ENCODE measurements around the gene PTH1R.

Gene PTH1R

DNA sequence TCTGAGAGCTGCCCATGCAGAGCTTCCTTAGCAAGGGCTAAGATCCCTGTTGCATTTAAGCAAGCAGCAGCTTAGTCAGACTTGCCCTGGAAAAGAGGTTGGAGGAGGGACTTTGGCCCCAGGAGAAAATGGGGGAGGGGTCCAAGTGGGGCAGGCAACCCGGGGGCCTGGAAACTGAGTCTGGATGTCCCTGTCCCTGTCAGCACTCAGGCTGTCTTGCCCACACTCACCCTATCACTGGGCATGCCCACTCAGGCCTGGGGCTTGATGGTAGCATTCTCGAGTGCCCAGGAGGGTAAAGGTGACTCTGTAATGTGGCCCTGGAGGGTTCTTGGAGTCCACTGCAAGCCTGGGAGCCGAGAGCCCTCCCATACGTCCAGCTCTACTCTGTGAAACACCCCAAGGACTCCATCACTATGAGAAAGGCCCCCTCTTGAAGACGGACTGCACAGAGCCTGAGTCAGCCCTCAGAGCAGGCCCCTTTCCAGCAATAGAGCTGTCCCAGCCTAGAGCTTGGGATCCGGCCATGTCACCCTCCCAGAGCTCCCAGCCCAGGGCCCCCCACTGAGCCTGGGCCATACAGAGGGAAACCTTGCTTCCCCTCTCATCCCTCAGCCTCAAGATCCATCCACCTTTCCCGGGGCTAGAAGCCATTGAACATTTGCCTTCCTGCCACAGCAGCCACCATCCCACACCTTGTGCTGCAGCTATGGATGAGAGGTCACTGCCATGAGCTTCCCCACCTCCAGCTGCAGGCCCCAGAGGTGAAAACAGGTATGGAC is 27.6 kb upstream of the PTH1R start:
- FAIRE-seq = no peak
- TF ChIP-seq CTCF (IDR thresholded peaks at IDR 0.05; ENCODE audit: insufficient read depth, missing control alignments) = no peak
- no peak for DNase-seq (ENCODE audit: insufficient read length, low spot score)

DNA sequence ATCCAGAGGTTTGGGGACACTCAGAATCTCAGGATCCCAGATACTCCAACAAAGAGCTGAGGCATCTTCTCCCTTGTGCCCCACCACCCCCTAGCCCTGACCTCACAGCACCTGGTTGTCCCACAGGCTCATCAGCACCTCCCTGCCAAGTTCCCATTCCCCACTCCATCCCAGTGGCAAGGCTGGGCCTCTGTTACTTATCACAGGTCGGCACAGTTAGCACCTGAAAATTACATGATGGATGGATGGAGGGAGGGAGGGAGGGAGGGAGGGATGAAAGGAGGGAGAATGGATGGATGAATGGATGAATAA is 27.1 kb upstream of the PTH1R start:
- FAIRE-seq = no peak
- no peak for DNase-seq (ENCODE audit: insufficient read length, low spot score)
- TF ChIP-seq CTCF (IDR thresholded peaks at IDR 0.05; ENCODE audit: insufficient read depth, missing control alignments) = no peak

- DNase-seq (ENCODE audit: insufficient read length, low spot score) (no peak), FAIRE-seq (no peak)
- TF ChIP-seq CTCF (IDR thresholded peaks at IDR 0.05; ENCODE audit: insufficient read depth, missing control alignments) = no peak
Observed at GRCh38 chr3:46851364-46852333, 25.9 kb upstream of the PTH1R start.

DNA sequence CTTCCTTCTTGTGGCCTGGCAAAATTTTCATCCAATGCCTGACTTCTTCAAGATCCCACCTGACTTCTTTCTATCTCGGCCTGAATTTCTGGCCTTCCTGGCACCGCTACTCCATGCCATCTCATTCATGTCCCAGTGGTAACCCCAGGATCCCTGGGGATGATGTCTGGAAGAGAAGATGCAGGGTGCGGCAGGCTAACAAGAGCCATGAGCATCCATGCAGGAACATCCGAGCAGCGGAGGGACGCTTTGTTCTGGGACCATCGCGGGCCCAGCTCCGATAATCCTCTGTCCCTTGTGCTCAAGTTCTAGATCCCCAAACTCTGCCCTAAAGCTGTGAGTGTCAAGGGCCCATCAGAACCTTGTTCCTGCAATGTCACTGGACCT is 25.2 kb upstream of the PTH1R start:
- FAIRE-seq (no peak), DNase-seq (ENCODE audit: insufficient read length, low spot score) (no peak)
- no peak for TF ChIP-seq CTCF (IDR thresholded peaks at IDR 0.05; ENCODE audit: insufficient read depth, missing control alignments)

DNA sequence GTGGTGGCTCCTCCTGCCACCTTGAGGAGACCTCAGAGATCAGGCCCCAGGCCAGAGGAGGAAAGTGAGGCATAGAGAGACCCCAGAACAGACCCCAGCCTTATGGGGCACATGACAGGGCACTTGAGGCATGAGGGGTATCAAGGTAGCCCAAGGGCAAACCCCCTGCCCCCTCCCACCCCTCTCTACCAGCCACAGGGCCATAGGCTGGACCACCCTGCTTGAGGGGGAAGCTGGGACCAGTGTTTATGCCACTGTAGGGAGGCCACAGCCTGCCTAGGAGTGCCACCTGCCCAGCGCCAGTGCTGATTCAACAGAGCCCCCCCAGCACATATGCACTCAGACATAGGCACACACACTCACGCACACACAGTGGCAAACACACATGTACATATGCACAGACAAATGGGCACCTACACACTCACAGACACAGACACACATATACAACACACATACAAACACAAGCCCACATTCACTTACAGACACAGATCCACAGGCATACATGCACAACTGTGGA is 24.6 kb upstream of the PTH1R start:
- TF ChIP-seq CTCF (IDR thresholded peaks at IDR 0.05; ENCODE audit: insufficient read depth, missing control alignments) = no peak
- FAIRE-seq = no peak
- no peak for DNase-seq (ENCODE audit: insufficient read length, low spot score)

DNA sequence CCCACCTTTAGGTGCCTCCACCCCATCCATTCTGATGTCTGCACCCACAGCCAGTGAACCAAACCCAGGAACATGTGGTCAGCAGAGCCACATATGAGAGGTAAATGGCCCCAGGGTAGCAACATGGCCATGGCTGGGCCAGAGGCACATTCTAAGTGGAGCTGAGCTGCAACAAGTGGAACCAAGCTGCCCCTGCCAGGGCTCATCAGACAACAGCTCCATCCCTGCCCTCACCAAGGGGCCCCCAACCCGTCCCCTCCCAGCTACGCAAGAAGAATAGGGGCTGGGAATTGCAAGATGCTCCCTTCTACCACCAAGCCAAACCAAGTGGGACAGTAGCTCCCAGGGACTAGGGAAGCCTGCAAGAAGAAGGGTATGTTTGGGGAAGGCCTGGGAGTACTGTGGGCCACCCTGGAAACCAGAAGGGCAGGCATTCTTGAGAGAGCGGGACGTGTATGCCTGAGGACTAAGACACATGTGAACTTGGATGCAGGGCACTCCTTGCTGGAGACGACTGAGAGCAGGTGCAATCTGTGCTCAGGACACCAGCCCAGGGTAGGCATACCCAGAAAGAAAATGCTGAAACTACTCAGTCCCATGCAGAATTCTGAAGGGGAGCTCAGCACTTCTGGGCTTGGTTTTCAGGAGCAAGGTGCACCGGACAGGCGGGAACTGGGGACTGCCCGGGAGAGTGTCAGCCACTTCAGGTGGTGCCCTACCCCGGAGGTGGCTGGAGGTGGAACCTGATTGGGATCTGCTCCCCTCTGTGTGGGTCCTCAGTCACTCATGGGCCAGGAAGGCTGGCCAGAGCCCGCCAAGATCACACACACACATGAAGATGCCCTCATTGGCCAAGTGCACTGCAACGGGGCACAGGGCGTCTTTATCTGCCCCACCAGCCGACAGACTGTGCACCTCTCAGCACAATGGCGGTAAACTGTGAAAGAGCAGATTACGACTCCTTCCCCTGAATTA is 23.8 kb upstream of the PTH1R start:
- DNase-seq (ENCODE audit: insufficient read length, low spot score) = no peak
- no peak for TF ChIP-seq CTCF (IDR thresholded peaks at IDR 0.05; ENCODE audit: insufficient read depth, missing control alignments)
- no peak for FAIRE-seq

Data from D721Med (cell line).